Measurements from ENCODE around the gene DOCK9. TPM values are rescaled to one million over a fixed set of nuclear protein-coding genes. Genes with fewer than 3 reads are reported as not detected.

DOCK9 gene
- total RNA-seq, 4 donors from 2014 or later, result 94.7 to 240 (median 150) TPM

DNA sequence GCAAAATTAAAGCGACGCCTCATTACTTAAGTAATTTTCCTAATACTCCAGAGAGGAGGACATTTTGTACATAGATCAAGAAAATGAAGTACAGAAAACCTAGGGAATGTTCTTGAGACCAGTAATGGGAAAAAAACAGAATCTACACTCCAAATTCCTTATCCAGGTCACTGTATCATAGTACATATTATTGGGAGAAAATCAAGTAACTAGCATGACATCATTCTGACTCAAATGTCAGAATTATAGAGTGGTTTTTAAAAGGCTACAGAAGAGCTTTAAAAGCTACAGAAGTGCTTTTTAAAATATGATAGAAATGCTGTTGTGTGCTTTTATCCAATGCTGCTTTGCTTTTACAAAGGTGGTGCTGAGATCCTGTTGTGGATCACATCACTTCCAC lies 139.1 kb downstream of the DOCK9 start:
- Histone ChIP-seq H3K36me3 (peaks cover 0 to 65% (median 3%) of the 10 kb centered on the region in 3 donors), H3K27ac (no peak overlapping the region), H3K27me3 (no peaks in the 10 kb centered on the region), H3K4me1 (peaks cover 0 to 21% (median 4%) of the 10 kb centered on the region in 3 donors), H3K9me3 (no peaks in the 10 kb centered on the region), H3K4me3 (no peak overlapping the region)
- intact Hi-C loops (cut with DNase I), result loop anchor here (5.0 kb wide), 1 partner anchor 86 kb away; the partner anchor contains the start of gene SLC15A1
- WGBS, 2 donors, result 98 to 99% methylated on average over 2 of the region's 2 CpGs
- DNase-seq, result no peak
- no peak for TF ChIP-seq POLR2A (IDR thresholded peaks at IDR 0.05)
- TF ChIP-seq, protein P1, sequence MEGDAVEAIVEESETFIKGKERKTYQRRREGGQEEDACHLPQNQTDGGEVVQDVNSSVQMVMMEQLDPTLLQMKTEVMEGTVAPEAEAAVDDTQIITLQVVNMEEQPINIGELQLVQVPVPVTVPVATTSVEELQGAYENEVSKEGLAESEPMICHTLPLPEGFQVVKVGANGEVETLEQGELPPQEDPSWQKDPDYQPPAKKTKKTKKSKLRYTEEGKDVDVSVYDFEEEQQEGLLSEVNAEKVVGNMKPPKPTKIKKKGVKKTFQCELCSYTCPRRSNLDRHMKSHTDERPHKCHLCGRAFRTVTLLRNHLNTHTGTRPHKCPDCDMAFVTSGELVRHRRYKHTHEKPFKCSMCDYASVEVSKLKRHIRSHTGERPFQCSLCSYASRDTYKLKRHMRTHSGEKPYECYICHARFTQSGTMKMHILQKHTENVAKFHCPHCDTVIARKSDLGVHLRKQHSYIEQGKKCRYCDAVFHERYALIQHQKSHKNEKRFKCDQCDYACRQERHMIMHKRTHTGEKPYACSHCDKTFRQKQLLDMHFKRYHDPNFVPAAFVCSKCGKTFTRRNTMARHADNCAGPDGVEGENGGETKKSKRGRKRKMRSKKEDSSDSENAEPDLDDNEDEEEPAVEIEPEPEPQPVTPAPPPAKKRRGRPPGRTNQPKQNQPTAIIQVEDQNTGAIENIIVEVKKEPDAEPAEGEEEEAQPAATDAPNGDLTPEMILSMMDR (IDR thresholded peaks at IDR 0.05), result no peak

DNA sequence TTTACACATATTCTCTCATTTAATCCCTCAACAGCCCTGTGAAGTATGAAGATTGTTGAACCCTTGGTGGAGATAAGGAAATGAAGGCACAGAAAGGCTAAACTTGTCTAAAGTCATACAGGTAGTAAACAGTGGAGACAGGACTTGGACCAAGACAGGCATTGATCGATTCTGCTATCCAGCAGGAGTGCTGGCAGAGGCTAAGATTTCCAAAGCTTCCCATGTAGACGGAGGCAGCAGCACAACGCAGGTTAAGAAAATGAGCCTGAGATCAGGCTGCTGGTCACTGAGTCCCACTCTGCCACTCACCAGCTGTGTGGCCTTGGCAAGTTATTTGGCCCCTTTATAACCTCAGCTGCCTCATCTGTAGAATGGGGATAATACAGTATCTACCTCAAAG lies 140.0 kb downstream of the DOCK9 start:
- no peak overlapping the region for H3K4me3 ChIP-seq
- H3K4me1 ChIP-seq, result peaks cover 0 to 21% (median 4%) of the 10 kb centered on the region in 3 donors
- 88 to 100% methylated on average over 3 of the region's 3 CpGs for WGBS, 2 donors
- DNase-seq, result no peak
- intact Hi-C loops (cut with DNase I), result loop anchor here (5.0 kb wide), 1 partner anchor 86 kb away; the partner anchor contains the start of gene SLC15A1
- TF ChIP-seq, protein P1 (IDR thresholded peaks at IDR 0.05), result no peak
- no peak for TF ChIP-seq POLR2A (IDR thresholded peaks at IDR 0.05)
- H3K36me3 ChIP-seq, result peaks cover 0 to 66% (median 3%) of the 10 kb centered on the region in 3 donors
- H3K27me3 ChIP-seq, result no peaks in the 10 kb centered on the region
- no peaks in the 10 kb centered on the region for H3K9me3 ChIP-seq
- no peak overlapping the region for H3K27ac ChIP-seq

DNA sequence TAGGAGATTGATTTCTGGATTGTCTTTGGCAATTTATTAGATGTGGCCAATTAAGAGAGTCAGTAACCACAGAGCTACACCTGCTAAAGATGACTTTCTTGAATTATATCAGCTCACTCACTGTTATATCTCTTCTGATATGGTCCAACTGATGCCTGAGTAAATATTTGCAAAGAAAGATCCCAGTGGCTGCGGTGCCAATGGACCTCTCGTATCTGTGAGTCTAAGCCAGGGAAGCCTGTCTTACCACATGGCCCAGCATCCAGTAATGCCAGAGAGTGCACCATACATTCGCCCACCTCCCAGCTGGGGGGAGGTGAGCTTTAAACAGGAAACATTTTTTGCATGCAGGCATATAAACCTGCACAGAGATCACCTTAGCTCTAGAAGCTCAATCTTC lies 142.7 kb downstream of the DOCK9 start:
- Histone ChIP-seq H3K27me3 (no peaks in the 10 kb centered on the region), H3K4me1 (peaks cover 0 to 20% (median 4%) of the 10 kb centered on the region in 3 donors), H3K4me3 (no peak overlapping the region), H3K36me3 (peaks cover 3 to 81% (median 4%) of the 10 kb centered on the region in 3 donors), H3K9me3 (no peaks in the 10 kb centered on the region), H3K27ac (no peak overlapping the region)
- TF ChIP-seq POLR2A (IDR thresholded peaks at IDR 0.05), result no peak
- TF ChIP-seq, protein P1 (IDR thresholded peaks at IDR 0.05), result no peak
- 76 to 92% methylated on average over 3 of the region's 3 CpGs for WGBS, 2 donors
- intact Hi-C loops (cut with DNase I), result loop anchor here (5.0 kb wide), 1 partner anchor 83 kb away; the partner anchor contains the start of gene SLC15A1
- DNase-seq, result no peak

DNA sequence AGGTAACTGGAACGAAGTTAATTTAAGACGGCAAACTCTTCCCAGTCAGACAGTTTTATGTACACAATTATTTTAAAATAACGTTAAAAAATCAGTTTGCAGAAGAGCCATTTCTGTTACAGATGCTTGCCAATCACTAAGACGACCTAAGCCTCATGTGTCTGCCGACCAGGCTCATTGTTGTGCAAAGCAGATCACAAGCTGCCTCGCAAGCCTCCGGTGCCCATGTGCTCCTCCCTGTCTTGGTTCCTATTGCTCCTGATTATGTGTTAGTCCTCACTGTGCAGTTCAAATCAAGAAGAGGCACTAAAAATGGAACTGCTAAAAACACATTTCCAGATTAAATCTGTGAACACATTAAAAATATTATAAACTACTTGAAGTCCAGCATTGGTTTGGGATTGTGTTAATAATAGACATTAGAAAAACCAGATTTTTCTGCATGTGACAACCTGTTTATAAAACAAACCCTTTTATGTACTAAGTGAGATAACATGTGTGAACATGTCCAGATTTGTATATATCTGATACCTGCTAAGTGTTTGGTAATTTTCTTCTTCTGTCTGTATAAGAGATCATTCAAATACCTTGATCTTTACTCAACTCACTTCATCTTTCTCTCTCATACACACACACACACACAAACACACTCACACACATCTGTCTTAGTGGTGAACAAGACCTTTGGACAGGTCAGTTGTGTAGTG lies 143.5 kb downstream of the DOCK9 start:
- DNase-seq, result no peak
- H3K9me3 ChIP-seq, result no peaks in the 10 kb centered on the region
- peaks cover 3 to 88% (median 4%) of the 10 kb centered on the region in 3 donors for H3K36me3 ChIP-seq
- TF ChIP-seq POLR2A (IDR thresholded peaks at IDR 0.05), result no peak
- TF ChIP-seq, protein P1 (IDR thresholded peaks at IDR 0.05), result no peak
- no peak overlapping the region for H3K27ac ChIP-seq
- intact Hi-C loops (cut with DNase I), result no loop called here
- H3K27me3 ChIP-seq, result no peaks in the 10 kb centered on the region
- 75 to 78% methylated on average over 7 of the region's 7 CpGs for WGBS, 2 donors
- peaks cover 0 to 15% (median 4%) of the 10 kb centered on the region in 3 donors for H3K4me1 ChIP-seq
- H3K4me3 ChIP-seq, result no peak overlapping the region

DNA sequence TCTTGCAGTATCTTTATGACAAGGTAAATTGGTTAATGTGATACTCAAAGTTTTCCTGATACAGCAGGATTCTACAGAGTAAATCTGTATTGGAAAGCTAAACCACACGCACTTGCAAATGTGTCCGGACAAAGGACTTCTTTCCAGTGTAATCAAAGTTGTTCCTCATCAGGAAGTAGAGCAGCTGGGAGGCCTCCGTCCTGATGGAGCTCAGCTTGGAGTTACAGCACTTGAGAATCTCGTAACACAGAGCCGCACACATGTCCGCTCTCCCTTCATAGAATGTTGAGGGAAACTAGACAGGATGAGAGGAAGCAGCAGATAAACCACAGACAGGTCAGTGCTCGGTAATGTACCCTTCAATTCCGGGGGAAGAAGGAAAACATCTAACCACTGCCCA lies 146.6 kb downstream of the DOCK9 start:
- H3K4me3 ChIP-seq, result no peak overlapping the region
- WGBS, 2 donors, result 83 to 84% methylated on average over 8 of the region's 8 CpGs
- no peak for TF ChIP-seq POLR2A (IDR thresholded peaks at IDR 0.05)
- TF ChIP-seq, protein P1 (IDR thresholded peaks at IDR 0.05), result no peak

More for the DNA sequence above, 146.6 kb downstream of the DOCK9 start:
- DNase-seq, result no peak
- Histone ChIP-seq H3K27me3 (no peaks in the 10 kb centered on the region), H3K9me3 (no peaks in the 10 kb centered on the region), H3K27ac (no peak overlapping the region), H3K4me1 (peaks cover 0 to 15% (median 4%) of the 10 kb centered on the region in 3 donors), H3K36me3 (peaks cover 9 to 99% (median 9%) of the 10 kb centered on the region in 3 donors)
- intact Hi-C loops (cut with DNase I), result no loop called here

Measured in esophagus squamous epithelium (tissue), 5 donors.